Esophagus squamous epithelium (tissue), 5 donors: Measurements from ENCODE around the gene ST8SIA1. TPM values are rescaled to one million over a fixed set of nuclear protein-coding genes. Genes with fewer than 3 reads are reported as not detected.
A peak's percentile ranks its signal among the peaks of the same experiment; 100 is the strongest.

Experiments used
- DNase-seq: peaks from one replicate; lab custom pipeline; 2025; lab: John Stamatoyannopoulos, UW
- H3K27ac ChIP-seq, 4 donors: fragments of 200-600 bp; sonication (generic); one replicate each; pipeline ENCODE4 v1.5.1; 2016 to 2019; ENCODE audit warnings: mild to moderate bottlenecking in 1 of 4
- H3K27me3 ChIP-seq, 4 donors: fragments of 200-600 bp; sonication (generic); 1 replicate in 3 of 4; 2 replicates in 1 of 4; pipeline versions ENCODE4 v1.5.1 to v1.6.0; 2017 to 2021; ENCODE audit warnings: antibody characterized with exemption in 1 of 4
- H3K36me3 ChIP-seq, 3 donors: fragments of 200-600 bp; sonication (generic); one replicate each; pipeline ENCODE4 v1.5.1; 2016 to 2019
- H3K4me1 ChIP-seq, 3 donors: fragments of 200-600 bp; sonication (generic); one replicate each; pipeline ENCODE4 v1.5.1; 2017 to 2019
- H3K4me3 ChIP-seq, 4 donors: fragments of 200-600 bp; sonication (generic); 1 replicate in 3 of 4; 2 replicates in 1 of 4; pipeline ENCODE4 v1.5.1; 2016 to 2019; ENCODE audit warnings: mild to moderate bottlenecking in 2 of 4, moderate library complexity in 1 of 4
- H3K9me3 ChIP-seq, 3 donors: fragments of 200-600 bp; sonication (generic); one replicate each; pipeline ENCODE4 v1.5.1; 2016 to 2019
- POLR2A ChIP-seq, 4 donors: fragments of 450-650 bp; IDR thresholded peaks; one replicate each; pipeline ENCODE4 v1.6.1; 2017; ENCODE audit warnings: antibody characterized with exemption in 4 of 4, mild to moderate bottlenecking in 4 of 4, moderate library complexity in 3 of 4
- WGBS, 2 donors: methylation state at CpG; one replicate each; pipeline ENCODE4 v1.1.5; 2018; 5-methylcytosine and 5-hydroxymethylcytosine counted together
- intact Hi-C: fragments of 100-400 bp; cut with DNase I; formaldehyde crosslinking; loops from one replicate; pipeline ENCODE4 v1.15.0; 2022
- total RNA-seq, 4 donors: library from RNA; depleted of rRNA; stranded (reverse); fragments of >200 nt; gene quantifications; one replicate each; pipeline ENCODE4 v1.1.0, GENCODE V29; 2016
- TF ChIP-seq, protein P1 (sequence below), 6 experiments: fragments of 450-650 bp in 4 of 6; fragments of 200-600 bp in 2 of 6; sonication (generic) in 2 of 6; IDR thresholded peaks; one replicate each; pipeline ENCODE4 v1.5.1; 2016 to 2019; ENCODE audit warnings: antibody characterized with exemption in 6 of 6, mild to moderate bottlenecking in 4 of 6, moderate library complexity in 4 of 6
- donor health status: DM: yes; HTN: yes; CAD: no.

The ST8SIA1 gene
- total RNA-seq, 4 donors from 2014 or later: 0.38 to 5.3 (median 1.0) TPM

DNA sequence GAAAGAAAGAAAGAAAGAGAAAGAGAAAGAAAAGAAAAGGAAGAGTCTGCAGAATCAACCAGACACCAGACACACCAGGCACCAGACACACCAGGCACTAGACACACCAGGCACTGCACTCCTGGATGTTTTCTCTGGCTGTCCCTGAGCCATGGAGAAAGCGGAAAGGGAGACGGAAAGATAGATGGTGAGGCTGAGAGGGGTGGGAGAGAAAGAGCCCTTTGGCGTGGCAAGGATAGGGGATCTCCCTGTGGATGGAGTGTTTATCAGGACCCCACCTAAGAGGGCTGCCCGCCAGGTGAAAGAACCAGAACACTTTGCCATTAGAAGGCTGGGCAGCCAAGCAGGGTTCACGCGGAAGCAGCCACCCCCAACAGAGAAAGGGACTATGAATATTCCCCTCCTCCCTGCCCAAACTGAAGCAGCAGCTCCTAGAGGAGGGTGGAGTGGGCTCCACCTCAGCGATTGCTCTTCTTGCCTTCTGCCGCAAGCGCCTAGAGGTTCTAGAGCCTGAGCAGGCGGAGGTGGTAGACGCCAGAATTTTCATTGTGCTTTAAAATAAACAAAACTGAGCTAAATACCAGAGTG is 13.4 kb downstream of the ST8SIA1 start:
- no peak for DNase-seq
- Histone ChIP-seq H3K9me3 (no peaks in the 10 kb centered on the region), H3K27me3 (no peaks in the 10 kb centered on the region), H3K36me3 (no peaks in the 10 kb centered on the region), H3K4me1 (no peaks in the 10 kb centered on the region), H3K4me3 (no peak overlapping the region), H3K27ac (no peak overlapping the region)
- WGBS, 2 donors: 79 to 91% methylated on average over 9 of the region's 11 CpGs
- TF ChIP-seq POLR2A (IDR thresholded peaks at IDR 0.05): no peak
- TF ChIP-seq, protein P1, sequence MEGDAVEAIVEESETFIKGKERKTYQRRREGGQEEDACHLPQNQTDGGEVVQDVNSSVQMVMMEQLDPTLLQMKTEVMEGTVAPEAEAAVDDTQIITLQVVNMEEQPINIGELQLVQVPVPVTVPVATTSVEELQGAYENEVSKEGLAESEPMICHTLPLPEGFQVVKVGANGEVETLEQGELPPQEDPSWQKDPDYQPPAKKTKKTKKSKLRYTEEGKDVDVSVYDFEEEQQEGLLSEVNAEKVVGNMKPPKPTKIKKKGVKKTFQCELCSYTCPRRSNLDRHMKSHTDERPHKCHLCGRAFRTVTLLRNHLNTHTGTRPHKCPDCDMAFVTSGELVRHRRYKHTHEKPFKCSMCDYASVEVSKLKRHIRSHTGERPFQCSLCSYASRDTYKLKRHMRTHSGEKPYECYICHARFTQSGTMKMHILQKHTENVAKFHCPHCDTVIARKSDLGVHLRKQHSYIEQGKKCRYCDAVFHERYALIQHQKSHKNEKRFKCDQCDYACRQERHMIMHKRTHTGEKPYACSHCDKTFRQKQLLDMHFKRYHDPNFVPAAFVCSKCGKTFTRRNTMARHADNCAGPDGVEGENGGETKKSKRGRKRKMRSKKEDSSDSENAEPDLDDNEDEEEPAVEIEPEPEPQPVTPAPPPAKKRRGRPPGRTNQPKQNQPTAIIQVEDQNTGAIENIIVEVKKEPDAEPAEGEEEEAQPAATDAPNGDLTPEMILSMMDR (IDR thresholded peaks at IDR 0.05): no peak
- intact Hi-C loops: no loop called here

DNA sequence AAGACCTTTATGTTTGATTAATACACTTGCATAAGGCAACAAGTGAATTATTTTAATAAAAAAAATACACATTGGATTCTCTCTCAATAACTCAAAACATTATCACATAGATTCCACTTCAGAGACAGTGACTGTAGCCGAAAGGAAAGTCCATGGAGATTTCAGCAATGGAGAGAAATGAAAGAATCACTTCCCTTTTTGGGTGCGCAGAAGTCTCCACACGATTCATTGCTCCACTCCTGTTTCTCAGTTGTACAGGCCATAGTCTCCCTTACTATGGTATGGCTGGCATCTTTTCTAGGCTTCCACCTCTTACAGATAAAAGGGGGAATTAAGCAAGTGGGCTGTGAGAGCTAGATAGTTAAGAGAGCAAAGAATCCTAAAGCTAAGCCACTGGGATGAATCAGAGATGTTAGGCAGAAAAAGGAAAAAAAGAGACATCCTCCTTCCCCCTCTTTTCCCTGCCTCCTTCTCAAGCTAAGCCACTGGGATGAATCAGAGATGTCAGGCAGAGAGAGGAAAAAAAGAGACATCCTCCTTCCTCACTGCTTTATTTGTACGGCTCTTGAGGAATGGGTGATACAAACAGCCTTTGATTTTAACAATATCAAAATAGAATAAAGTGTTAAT is 16.3 kb downstream of the ST8SIA1 start:
- intact Hi-C loops: no loop called here
- H3K27ac ChIP-seq: peak overlapping the region in 1 of 4 donors; percentile 25
- DNase-seq: no peak
- H3K4me3 ChIP-seq: no peak overlapping the region
- no peaks in the 10 kb centered on the region for H3K9me3 ChIP-seq
- no peak for TF ChIP-seq POLR2A (IDR thresholded peaks at IDR 0.05)
- TF ChIP-seq, protein P1 (IDR thresholded peaks at IDR 0.05): no peak
- peaks cover 0 to 5% (median 0%) of the 10 kb centered on the region in 3 donors for H3K4me1 ChIP-seq
- no peaks in the 10 kb centered on the region for H3K27me3 ChIP-seq
- 69 to 75% methylated on average over 4 of the region's 4 CpGs for WGBS, 2 donors
- H3K36me3 ChIP-seq: no peaks in the 10 kb centered on the region

DNA sequence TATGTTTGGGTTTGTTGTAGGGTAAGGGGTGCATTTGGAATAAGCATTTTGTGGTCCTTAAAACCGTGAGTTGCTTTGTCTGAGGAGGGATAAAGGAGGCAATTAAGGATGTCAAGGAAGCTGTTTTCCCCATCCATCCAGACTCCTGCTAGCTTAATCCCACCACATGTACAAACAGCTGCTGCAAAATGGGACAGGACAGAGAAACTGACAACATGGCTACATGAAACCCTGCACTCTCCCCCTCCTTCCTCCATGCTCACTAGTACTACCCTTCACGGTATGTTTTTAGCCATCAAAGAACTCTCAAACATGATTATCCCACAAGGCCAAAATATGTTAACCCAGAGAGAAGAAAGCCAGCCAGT is 20.6 kb downstream of the ST8SIA1 start:
- Histone ChIP-seq H3K4me3 (no peak overlapping the region), H3K36me3 (no peaks in the 10 kb centered on the region), H3K4me1 (peaks cover 0 to 18% (median 0%) of the 10 kb centered on the region in 3 donors), H3K9me3 (no peaks in the 10 kb centered on the region), H3K27me3 (no peaks in the 10 kb centered on the region), H3K27ac (no peak overlapping the region)
- no peak for TF ChIP-seq POLR2A (IDR thresholded peaks at IDR 0.05)
- TF ChIP-seq, protein P1 (IDR thresholded peaks at IDR 0.05): no peak
- no peak for DNase-seq
- intact Hi-C loops: no loop called here
- 80 to 86% methylated on average over 2 of the region's 2 CpGs for WGBS, 2 donors

DNA sequence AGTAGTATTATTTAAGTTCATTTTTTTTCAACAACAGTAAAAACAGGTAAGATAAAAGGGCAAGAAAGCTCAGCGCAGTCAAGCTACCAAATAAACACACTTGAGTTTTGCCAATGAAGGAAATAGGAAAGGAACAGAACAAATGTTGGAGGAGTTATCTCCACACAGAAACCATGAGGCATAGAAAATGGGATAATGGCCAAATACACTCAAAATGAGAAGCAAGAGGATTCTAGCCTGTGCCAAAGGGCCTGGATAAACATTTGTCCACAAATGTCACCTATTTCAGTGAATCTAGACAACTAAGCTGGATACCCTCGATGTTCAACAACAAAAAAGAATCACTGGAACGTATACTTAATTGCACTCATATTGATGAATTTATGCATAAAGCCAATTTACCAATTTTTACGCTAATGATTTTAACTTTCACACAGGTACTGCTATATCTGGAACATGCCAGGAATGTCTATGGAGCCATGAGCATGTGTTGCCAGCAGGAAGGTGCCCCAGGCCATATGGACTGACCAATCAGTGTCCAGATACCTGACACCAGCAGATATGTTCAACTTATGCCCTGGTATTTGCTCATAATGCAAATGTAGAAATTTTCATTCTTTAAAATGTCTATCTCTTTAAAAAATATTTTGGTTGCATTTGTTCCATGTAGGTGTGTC is 21.1 kb downstream of the ST8SIA1 start:
- 83 to 87% methylated on average over 4 of the region's 4 CpGs for WGBS, 2 donors
- H3K9me3 ChIP-seq: no peaks in the 10 kb centered on the region
- H3K36me3 ChIP-seq: no peaks in the 10 kb centered on the region
- intact Hi-C loops: no loop called here
- no peak for DNase-seq
- H3K27me3 ChIP-seq: no peaks in the 10 kb centered on the region
- no peak overlapping the region for H3K4me3 ChIP-seq
- no peak for TF ChIP-seq POLR2A (IDR thresholded peaks at IDR 0.05)
- TF ChIP-seq, protein P1 (IDR thresholded peaks at IDR 0.05): no peak
- peaks cover 0 to 18% (median 0%) of the 10 kb centered on the region in 3 donors for H3K4me1 ChIP-seq
- no peak overlapping the region for H3K27ac ChIP-seq

DNA sequence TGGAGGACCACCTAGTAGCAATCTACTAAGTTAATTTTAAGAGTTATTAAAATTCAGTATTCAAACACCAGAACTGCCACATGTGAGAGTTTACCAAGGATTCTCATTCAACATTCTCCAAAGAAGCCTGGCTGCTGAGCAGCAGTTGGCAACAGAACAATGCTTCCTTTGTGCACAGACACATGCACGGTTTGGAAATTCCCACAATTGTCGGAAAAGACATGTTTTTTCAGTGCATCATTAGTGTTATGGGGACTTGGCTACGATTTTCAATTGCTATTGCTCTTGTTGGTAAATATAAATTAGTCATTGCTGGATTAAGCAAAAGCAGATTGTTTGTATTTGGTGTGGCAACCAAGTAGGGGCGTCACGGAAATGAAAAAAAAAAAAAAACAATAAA is 22.2 kb downstream of the ST8SIA1 start:
- no peak for DNase-seq
- TF ChIP-seq, protein P1 (IDR thresholded peaks at IDR 0.05): no peak
- TF ChIP-seq POLR2A (IDR thresholded peaks at IDR 0.05): no peak
- H3K27ac ChIP-seq: no peak overlapping the region
- H3K4me3 ChIP-seq: no peak overlapping the region
- H3K4me1 ChIP-seq: peaks cover 0 to 18% (median 0%) of the 10 kb centered on the region in 3 donors
- WGBS, 2 donors: 21 to 26% methylated on average over 5 of the region's 5 CpGs
- H3K27me3 ChIP-seq: no peaks in the 10 kb centered on the region
- H3K9me3 ChIP-seq: no peaks in the 10 kb centered on the region
- no peaks in the 10 kb centered on the region for H3K36me3 ChIP-seq
- intact Hi-C loops: no loop called here
